Measurements from ENCODE around the gene TRMT44. TPM values are rescaled to one million over a fixed set of nuclear protein-coding genes. Genes with fewer than 3 reads are reported as not detected.
"Not testable (repeated sequence)": the region's sequence is repeated elsewhere in the genome, so short reads cannot be mapped to it uniquely, and the experiment has no call there.

The TRMT44 gene
- total RNA-seq, 2 experiments from 2014 or later = 20.5 to 24.5 TPM

DNA sequence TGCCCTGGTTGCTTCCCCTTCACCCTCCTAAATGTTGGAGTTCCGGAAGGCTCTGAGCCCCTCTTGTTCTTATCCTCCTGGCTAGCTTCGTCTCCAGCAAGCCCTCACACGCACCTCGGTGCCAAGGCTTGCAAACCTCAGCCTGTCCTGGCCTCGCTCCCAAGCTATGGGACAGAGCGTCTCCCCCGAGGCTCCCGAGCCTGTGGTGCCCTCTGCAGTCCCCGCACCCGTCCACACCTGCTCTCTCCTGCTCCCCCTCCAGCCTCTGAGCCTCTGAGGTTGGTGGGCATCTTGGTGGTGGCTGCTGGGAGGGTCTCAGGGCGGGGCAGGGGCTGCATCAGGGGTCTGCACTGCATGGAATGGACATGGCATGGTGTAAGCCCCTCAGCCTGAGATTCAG, 63.2 kb downstream of the TRMT44 start:
- no peaks in the 10 kb centered on the region for H3K9me3 Mint-ChIP-seq (ENCODE audit: low read depth)
- CTCF ChIA-PET = no interaction called here
- H3K4me3 Mint-ChIP-seq = no peak overlapping the region
- no peaks in the 10 kb centered on the region for H3K27me3 Mint-ChIP-seq
- no peak overlapping the region for H3K27ac Mint-ChIP-seq
- DNase-seq = no peak
- H3K4me1 Mint-ChIP-seq = no peaks in the 10 kb centered on the region
- ATAC-seq = no peak
- H3K36me3 Mint-ChIP-seq = no peaks in the 10 kb centered on the region

GRCh38 chr4:8504279-8505007, 63.9 kb downstream of the TRMT44 start:
- Mint-ChIP-seq H3K9me3 (ENCODE audit: low read depth) (no peaks in the 10 kb centered on the region), H3K27me3 (no peaks in the 10 kb centered on the region), H3K4me1 (no peaks in the 10 kb centered on the region), H3K36me3 (no peaks in the 10 kb centered on the region), H3K4me3 (no peak overlapping the region), H3K27ac (no peak overlapping the region)
- ATAC-seq (no peak), DNase-seq (no peak)
- CTCF ChIA-PET = no interaction called here

- DNase-seq = no peak
- CTCF ChIA-PET = no interaction called here
- Mint-ChIP-seq H3K36me3 (no peaks in the 10 kb centered on the region), H3K27ac (no peak overlapping the region), H3K27me3 (no peaks in the 10 kb centered on the region), H3K9me3 (ENCODE audit: low read depth) (no peaks in the 10 kb centered on the region), H3K4me1 (no peaks in the 10 kb centered on the region), H3K4me3 (no peak overlapping the region)
- ATAC-seq = no peak
Observed at GRCh38 chr4:8505229-8505628, 64.7 kb downstream of the TRMT44 start.

DNA sequence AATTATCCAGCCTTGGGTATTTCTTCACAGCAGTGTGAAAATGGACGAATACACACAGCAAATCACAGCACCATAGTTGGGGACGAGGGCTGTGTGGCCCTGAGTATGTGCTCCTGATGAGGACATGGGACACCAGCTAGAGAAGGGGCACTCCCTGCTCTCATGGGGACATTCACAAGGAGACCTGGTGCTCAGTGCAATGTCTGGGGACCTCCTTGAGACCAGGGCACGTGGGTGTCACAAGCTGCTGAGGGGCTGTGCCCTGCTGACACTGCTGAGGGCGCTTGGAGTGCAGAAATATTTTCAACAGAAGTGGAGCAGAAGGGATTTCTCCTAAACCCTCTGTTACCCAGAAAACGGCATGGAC, 65.4 kb downstream of the TRMT44 start:
- H3K4me1 Mint-ChIP-seq = no peaks in the 10 kb centered on the region
- H3K27me3 Mint-ChIP-seq = no peaks in the 10 kb centered on the region
- ATAC-seq (no peak), DNase-seq (no peak)
- H3K9me3 Mint-ChIP-seq (ENCODE audit: low read depth) = no peaks in the 10 kb centered on the region
- CTCF ChIA-PET = no interaction called here
- H3K36me3 Mint-ChIP-seq = no peaks in the 10 kb centered on the region
- no peak overlapping the region for H3K4me3 Mint-ChIP-seq
- H3K27ac Mint-ChIP-seq = no peak overlapping the region

DNA sequence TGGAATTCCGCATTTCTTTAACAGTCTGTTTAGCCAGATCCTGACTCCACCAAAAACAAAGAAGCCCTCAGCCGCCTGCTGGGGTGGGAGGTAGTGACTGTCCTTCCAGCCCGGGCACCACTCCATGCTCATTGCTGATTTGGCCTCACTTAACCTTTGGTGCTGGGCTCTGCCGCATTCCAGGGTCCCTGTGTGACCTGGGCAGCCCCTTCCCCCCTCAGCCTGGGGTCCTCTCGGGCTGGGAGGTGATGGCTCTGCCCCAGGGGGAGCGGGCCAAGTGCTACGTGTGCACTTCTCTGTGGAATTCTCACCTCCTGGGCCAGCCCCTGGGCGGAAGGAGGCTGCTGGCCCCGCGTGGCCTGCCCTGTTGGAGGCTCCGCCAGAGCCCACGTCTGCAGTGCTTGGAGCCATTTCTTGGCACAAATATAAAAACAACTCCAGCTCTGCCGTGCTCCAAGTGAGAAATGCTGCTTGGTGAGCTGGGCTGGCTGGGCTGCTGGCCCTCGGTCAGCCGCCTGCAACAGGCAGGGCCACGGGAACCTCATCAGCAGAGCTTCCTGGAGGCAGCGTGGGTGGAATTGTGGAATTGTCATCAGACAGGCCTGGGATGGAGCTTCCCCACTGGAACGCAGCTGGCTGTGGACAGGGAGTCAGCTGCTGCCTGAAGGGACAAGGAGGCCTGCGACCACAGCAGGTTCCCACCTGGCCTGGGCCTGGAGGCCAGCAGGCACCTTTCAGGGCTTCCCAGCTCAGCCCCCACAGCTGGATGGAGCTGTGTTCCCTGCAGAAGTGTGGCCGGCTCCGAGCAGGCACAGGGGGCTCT, 66.0 kb downstream of the TRMT44 start:
- DNase-seq (no peak), ATAC-seq (no peak)
- Mint-ChIP-seq H3K27me3 (no peaks in the 10 kb centered on the region), H3K36me3 (no peaks in the 10 kb centered on the region), H3K4me3 (no peak overlapping the region), H3K4me1 (no peaks in the 10 kb centered on the region), H3K9me3 (ENCODE audit: low read depth) (no peaks in the 10 kb centered on the region), H3K27ac (no peak overlapping the region)
- CTCF ChIA-PET = no interaction called here

DNA sequence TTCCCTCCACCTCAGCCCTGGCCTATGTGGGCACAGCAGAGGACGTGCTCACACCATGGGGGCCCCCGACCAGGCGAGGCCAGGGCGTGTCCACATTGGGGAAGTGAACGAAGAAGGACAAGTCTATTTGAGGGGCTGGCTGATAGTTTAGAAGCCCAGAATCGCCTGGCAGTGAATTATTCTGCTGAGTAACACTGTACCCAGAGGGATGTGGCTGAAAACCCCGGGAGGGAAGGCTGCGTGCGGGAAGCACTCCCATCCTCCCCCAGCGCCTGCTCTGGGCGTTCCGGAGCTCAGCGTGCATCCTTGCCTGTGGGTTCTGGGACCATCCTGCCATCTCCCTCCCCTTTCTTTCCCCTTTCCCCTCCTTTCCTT, 66.6 kb downstream of the TRMT44 start:
- ATAC-seq = no peak
- no peaks in the 10 kb centered on the region for H3K27me3 Mint-ChIP-seq
- no peak overlapping the region for H3K27ac Mint-ChIP-seq
- H3K9me3 Mint-ChIP-seq (ENCODE audit: low read depth) = no peaks in the 10 kb centered on the region
- CTCF ChIA-PET = no interaction called here
- no peak overlapping the region for H3K4me3 Mint-ChIP-seq
- DNase-seq = no peak
- H3K36me3 Mint-ChIP-seq = no peaks in the 10 kb centered on the region
- H3K4me1 Mint-ChIP-seq = no peaks in the 10 kb centered on the region

GRCh38 chr4:8507624-8508023, 67.0 kb downstream of the TRMT44 start:
- no peak overlapping the region for H3K4me3 Mint-ChIP-seq
- H3K4me1 Mint-ChIP-seq = no peaks in the 10 kb centered on the region
- ATAC-seq (no peak), DNase-seq (no peak)
- CTCF ChIA-PET = no interaction called here
- H3K36me3 Mint-ChIP-seq = no peaks in the 10 kb centered on the region
- no peaks in the 10 kb centered on the region for H3K9me3 Mint-ChIP-seq (ENCODE audit: low read depth)
- H3K27me3 Mint-ChIP-seq = no peaks in the 10 kb centered on the region
- H3K27ac Mint-ChIP-seq = no peak overlapping the region

DNA sequence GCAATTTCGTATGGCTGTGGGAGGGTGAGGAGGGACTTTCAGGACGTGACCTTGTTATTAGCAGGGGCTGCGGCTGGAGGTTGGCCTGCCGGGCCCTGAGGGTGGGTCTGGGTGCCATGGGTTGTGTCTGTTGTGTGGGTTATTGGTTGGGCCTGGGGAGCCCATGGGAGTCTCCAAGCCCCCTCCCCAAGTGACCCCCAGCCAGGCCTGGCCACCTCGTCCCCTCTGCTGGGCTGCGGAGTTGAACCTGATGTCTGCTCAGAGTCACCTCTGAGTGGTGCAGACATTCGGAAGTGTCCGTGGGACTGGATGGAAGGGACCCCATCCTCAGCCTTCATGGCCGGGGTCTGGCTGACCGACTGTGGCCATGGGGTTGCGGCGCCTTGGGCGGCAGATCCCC, 67.7 kb downstream of the TRMT44 start:
- CTCF ChIA-PET = no interaction called here
- Mint-ChIP-seq H3K9me3 (ENCODE audit: low read depth) (no peaks in the 10 kb centered on the region), H3K27me3 (no peaks in the 10 kb centered on the region), H3K27ac (no peak overlapping the region), H3K36me3 (no peaks in the 10 kb centered on the region), H3K4me3 (no peak overlapping the region), H3K4me1 (no peaks in the 10 kb centered on the region)
- DNase-seq (no peak), ATAC-seq (no peak)

DNA sequence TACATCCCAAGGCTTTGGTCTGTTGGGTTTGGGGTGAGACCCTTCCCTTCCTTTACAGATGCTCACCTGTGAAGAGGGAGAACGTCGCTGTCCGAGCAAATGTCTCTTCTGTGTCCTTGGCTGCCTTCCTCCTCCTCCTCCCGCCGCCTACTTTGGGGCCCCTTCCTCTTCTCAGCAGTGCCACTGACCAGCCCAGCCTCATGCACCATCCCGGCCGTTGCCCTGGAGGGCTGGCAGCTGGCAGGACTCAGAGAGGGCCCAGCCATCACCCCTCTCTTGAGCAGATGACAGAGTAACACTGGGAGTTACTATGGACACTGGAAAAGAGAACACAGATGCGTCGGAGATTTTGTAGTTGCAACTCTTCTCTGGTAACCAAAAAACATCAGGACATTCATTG, 68.2 kb downstream of the TRMT44 start:
- H3K9me3 Mint-ChIP-seq (ENCODE audit: low read depth) = no peaks in the 10 kb centered on the region
- ATAC-seq = no peak
- CTCF ChIA-PET = no interaction called here
- no peak overlapping the region for H3K27ac Mint-ChIP-seq
- DNase-seq = no peak
- no peak overlapping the region for H3K4me3 Mint-ChIP-seq
- no peaks in the 10 kb centered on the region for H3K4me1 Mint-ChIP-seq
- no peaks in the 10 kb centered on the region for H3K36me3 Mint-ChIP-seq
- no peaks in the 10 kb centered on the region for H3K27me3 Mint-ChIP-seq

DNA sequence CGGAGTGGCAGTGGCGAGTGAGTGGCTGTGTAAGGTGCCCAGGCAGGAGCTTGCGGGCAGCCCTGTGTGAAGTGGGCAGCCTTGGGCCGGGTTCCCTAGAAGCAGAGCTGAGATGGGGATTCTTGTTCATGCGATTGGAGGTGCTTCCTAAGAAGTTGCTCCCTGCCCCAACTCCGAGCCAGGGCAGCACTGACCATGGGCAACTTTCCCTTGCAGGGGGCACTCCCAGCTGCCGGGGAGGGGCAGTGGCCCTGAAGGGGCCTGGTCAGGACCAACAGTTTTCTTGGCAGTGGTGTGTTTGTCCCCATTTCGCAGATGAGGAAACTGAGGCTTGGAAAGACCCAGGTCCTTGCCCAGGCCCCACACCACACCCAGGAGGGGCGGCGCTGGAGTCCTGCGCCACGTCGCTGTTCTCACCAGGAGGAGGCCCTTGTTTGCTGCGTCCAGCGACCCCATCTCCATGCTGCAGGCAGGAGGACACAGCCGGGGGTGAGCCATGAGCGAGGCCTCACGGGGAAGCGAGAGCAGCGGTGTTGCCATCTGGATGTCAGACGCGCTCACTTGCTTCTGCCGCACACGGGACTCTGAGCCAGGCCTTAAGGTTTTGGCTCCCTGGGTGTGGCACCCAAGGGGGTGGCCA, 68.9 kb downstream of the TRMT44 start:
- no peaks in the 10 kb centered on the region for H3K9me3 Mint-ChIP-seq (ENCODE audit: low read depth)
- no peaks in the 10 kb centered on the region for H3K4me1 Mint-ChIP-seq
- CTCF ChIA-PET = no interaction called here
- H3K36me3 Mint-ChIP-seq = no peaks in the 10 kb centered on the region
- no peaks in the 10 kb centered on the region for H3K27me3 Mint-ChIP-seq
- DNase-seq = no peak
- no peak for ATAC-seq
- H3K27ac Mint-ChIP-seq = no peak overlapping the region
- no peak overlapping the region for H3K4me3 Mint-ChIP-seq

GRCh38 chr4:8510191-8510590, 69.6 kb downstream of the TRMT44 start:
- Mint-ChIP-seq H3K9me3 (ENCODE audit: low read depth) (no peaks in the 10 kb centered on the region), H3K36me3 (no peaks in the 10 kb centered on the region), H3K4me3 (no peak overlapping the region), H3K4me1 (no peaks in the 10 kb centered on the region), H3K27me3 (no peaks in the 10 kb centered on the region), H3K27ac (no peak overlapping the region)
- ATAC-seq (no peak), DNase-seq (no peak)
- CTCF ChIA-PET = no interaction called here

DNA sequence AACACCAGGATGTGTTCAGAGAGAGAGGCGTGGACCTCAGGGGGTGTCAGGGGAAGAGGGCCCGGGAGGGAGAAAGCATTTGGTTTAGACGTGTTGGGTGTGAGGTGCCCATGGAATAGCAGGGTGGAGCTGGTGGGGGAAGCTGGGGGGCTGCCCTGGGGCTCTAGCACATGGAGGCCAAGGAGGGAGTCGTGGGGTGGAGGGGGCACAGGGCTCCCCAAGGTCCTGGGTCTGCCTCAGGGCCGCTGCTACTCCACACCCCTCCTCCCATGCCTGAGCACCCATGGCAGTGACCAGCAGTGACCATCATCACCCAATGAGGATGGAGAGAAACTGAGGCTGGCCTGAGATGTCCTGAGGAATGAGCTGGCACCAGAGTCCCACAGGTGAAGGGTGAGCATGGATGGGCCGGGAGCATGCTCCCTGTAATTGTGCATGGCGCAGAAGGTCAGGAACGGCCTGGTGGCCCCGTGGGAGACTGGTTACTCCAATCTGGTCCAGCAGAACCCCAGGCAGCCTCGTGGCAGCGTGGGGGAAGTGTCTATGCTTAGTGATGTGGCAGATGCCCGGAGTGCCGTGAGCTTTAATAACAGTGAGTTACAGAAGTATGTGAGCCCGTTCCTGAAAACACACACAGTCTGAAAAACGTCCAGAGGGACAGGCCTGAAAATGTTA, 70.2 kb downstream of the TRMT44 start:
- DNase-seq (no peak), ATAC-seq (no peak)
- no peaks in the 10 kb centered on the region for H3K9me3 Mint-ChIP-seq (ENCODE audit: low read depth)
- H3K27ac Mint-ChIP-seq = no peak overlapping the region
- H3K4me3 Mint-ChIP-seq = no peak overlapping the region
- no peaks in the 10 kb centered on the region for H3K27me3 Mint-ChIP-seq
- CTCF ChIA-PET = no interaction called here
- H3K4me1 Mint-ChIP-seq = no peaks in the 10 kb centered on the region
- no peaks in the 10 kb centered on the region for H3K36me3 Mint-ChIP-seq

GRCh38 chr4:8512510-8512909, 71.9 kb downstream of the TRMT44 start:
- no peaks in the 10 kb centered on the region for H3K9me3 Mint-ChIP-seq (ENCODE audit: low read depth)
- ATAC-seq (no peak), DNase-seq (no peak)
- CTCF ChIA-PET = no interaction called here
- no peaks in the 10 kb centered on the region for H3K27me3 Mint-ChIP-seq
- no peaks in the 10 kb centered on the region for H3K36me3 Mint-ChIP-seq
- no peak overlapping the region for H3K4me3 Mint-ChIP-seq
- no peaks in the 10 kb centered on the region for H3K4me1 Mint-ChIP-seq
- H3K27ac Mint-ChIP-seq = no peak overlapping the region

DNA sequence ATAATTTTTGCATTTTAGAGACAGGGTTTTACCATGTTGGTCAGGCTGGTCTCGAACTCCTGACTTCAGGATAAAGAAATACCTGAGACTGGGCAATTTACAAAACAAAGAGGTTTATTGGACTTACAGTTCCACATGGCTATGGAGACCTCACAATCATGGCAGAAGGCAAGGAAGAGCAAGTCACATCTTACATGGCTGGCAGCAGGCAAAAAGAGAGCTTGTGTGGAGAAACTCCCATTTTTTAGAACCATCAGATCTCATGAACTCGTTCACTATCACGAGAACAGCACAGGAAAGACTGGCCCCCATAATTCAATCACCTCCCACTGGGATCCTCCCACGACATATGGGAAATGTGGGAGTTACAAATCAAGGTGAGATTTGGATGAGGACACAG, 72.5 kb downstream of the TRMT44 start:
- H3K4me1 Mint-ChIP-seq; DNase-seq; H3K9me3 Mint-ChIP-seq (ENCODE audit: low read depth); H3K4me3 Mint-ChIP-seq; H3K27me3 Mint-ChIP-seq; H3K27ac Mint-ChIP-seq; ATAC-seq; CTCF ChIA-PET; H3K36me3 Mint-ChIP-seq: not testable (repeated sequence)
